Endothelial cell of umbilical vein (primary cell): Measurements from ENCODE around the gene ARHGAP15.

ENCODE experiments used
- CTCF ChIP-seq, 2 donors: IDR thresholded peaks; 1 replicate in 1 of 2; 2 replicates in 1 of 2; pipeline ENCODE4 v1.5.1; 2011; ENCODE audit warnings: low read length in 2 of 2, mild to moderate bottlenecking in 2 of 2, moderate library complexity in 2 of 2, control low read depth in 1 of 2, inconsistent platforms in 1 of 2, low read depth in 1 of 2; ENCODE audit not compliant: insufficient read depth in 1 of 2; ENCODE audit errors: extremely low read depth in 1 of 2
- EZH2 ChIP-seq: IDR thresholded peaks from 2 replicates; pipeline ENCODE4 v1.6.1; 2012; ENCODE audit warnings: borderline replicate concordance, low read depth, mild to moderate bottlenecking, moderate library complexity, low read length, inconsistent platforms; ENCODE audit not compliant: severe bottlenecking
- FOS ChIP-seq: IDR thresholded peaks from 2 replicates; pipeline ENCODE4 v1.6.1; 2011; ENCODE audit warnings: mild to moderate bottlenecking, low read length, moderate library complexity, borderline replicate concordance; ENCODE audit not compliant: insufficient read depth
- GATA2 ChIP-seq: IDR thresholded peaks from 2 replicates; pipeline ENCODE4 v1.7.0; 2011; ENCODE audit warnings: low read depth, mild to moderate bottlenecking, moderate library complexity, mixed read lengths, low read length; ENCODE audit not compliant: insufficient read length, insufficient read depth
- JUN ChIP-seq: IDR thresholded peaks from 2 replicates; pipeline ENCODE4 v1.6.1; 2011; ENCODE audit warnings: borderline replicate concordance, low read depth; ENCODE audit not compliant: insufficient read length, insufficient read depth
- MYC ChIP-seq: IDR thresholded peaks from one replicate; pipeline ENCODE4 v1.6.1; 2011; ENCODE audit warnings: mild to moderate bottlenecking, low read depth, low read length
- POLR2A ChIP-seq: IDR thresholded peaks from 2 replicates; pipeline ENCODE4 v1.6.1; 2012; ENCODE audit warnings: low read depth, mild to moderate bottlenecking, control low read depth, low read length
- POLR2AphosphoS5 ChIP-seq: IDR thresholded peaks from 2 replicates; pipeline ENCODE4 v1.6.1; 2012; ENCODE audit warnings: low read depth, mild to moderate bottlenecking, control low read depth, low read length, moderate library complexity; ENCODE audit not compliant: insufficient read depth
- TF ChIP-seq, protein P1 (sequence below): IDR thresholded peaks from 2 replicates; pipeline ENCODE4 v1.6.1; 2011; ENCODE audit not compliant: insufficient read depth, insufficient read length

- TF ChIP-seq CTCF (IDR thresholded peaks at IDR 0.05; ENCODE audit: extremely low read depth in 1 of 2, insufficient read depth in 1 of 2, low read depth in 1 of 2, low read length in 2 of 2) (no peak), EZH2 (no peak), JUN (no peak), POLR2AphosphoS5 (no peak), POLR2A (no peak), GATA2 (no peak), FOS (no peak), MYC (no peak)
- TF ChIP-seq, protein P1, sequence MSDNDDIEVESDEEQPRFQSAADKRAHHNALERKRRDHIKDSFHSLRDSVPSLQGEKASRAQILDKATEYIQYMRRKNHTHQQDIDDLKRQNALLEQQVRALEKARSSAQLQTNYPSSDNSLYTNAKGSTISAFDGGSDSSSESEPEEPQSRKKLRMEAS: no peak
These were observed 418.8 kb downstream of the ARHGAP15 start for GRCh38 chr2:143548032-143548431.
